Activated naive CD8-positive, alpha-beta T cell treated with anti-CD3 and anti-CD28 coated beads, Interleukin-2, amount 10 ng/mL, durations not matched to agents 7 days and 5 days (primary cell): ENCODE results near the gene PDCD7. TPM values are rescaled to one million over a fixed set of nuclear protein-coding genes. Genes with fewer than 3 reads are reported as not detected.
A peak's percentile ranks its signal among the peaks of the same experiment; 100 is the strongest.
"Not testable (repeated sequence)": the region's sequence is repeated elsewhere in the genome, so short reads cannot be mapped to it uniquely, and the experiment has no call there.

Experiments
- ATAC-seq: fragments of 150-1000 bp; cut with Tn5 transposase; one replicate; pipeline ENCODE4 v1.10.0; 2021; ENCODE audit warnings: low read depth, moderate library complexity
- POLR2A ChIA-PET: fragments of 350-600 bp; sonication (Branson Sonifier 250); formaldehyde crosslinking; loops from one replicate; lab custom pipeline; 2021; ENCODE audit warnings: antibody characterized with exemption; lab: Charles Lee
- DNase-seq: peaks from one replicate; pipeline ENCODE4 v3.0.0; 2021
- H3K27ac Mint-ChIP-seq: one replicate; pipeline ENCODE4 v1.8.0; 2022; ENCODE audit warnings: mild to moderate bottlenecking, mixed read lengths
- H3K27me3 Mint-ChIP-seq: one replicate; pipeline ENCODE4 v1.8.0; 2022; ENCODE audit warnings: mild to moderate bottlenecking, moderate library complexity, mixed read lengths
- H3K36me3 Mint-ChIP-seq: one replicate; pipeline ENCODE4 v1.8.0; 2021; ENCODE audit warnings: mild to moderate bottlenecking, mixed read lengths
- H3K4me1 Mint-ChIP-seq: one replicate; pipeline ENCODE4 v1.8.0; 2021; ENCODE audit warnings: mixed read lengths
- H3K4me3 Mint-ChIP-seq: one replicate; pipeline ENCODE4 v1.8.0; 2022; ENCODE audit warnings: mild to moderate bottlenecking, moderate library complexity, mixed read lengths
- H3K9me3 Mint-ChIP-seq: one replicate; pipeline ENCODE4 v1.8.0; 2021; ENCODE audit warnings: mixed read lengths
- total RNA-seq, 2 experiments: library from RNA; stranded (reverse); gene quantifications; one replicate each; pipeline ENCODE4 v1.2.3, GENCODE V29; 2021

The PDCD7 gene
- total RNA-seq, 2 experiments from 2014 or later = 39.4 to 42.2 TPM

- Mint-ChIP-seq H3K4me1 (no peaks in the 10 kb centered on the region), H3K36me3 (peaks cover 19% of the 10 kb centered on the region), H3K27ac (no peak overlapping the region), H3K4me3 (no peak overlapping the region), H3K27me3 (no peaks in the 10 kb centered on the region), H3K9me3 (no peaks in the 10 kb centered on the region)
- ATAC-seq (no peak), DNase-seq (no peak)
- POLR2A ChIA-PET = no interaction called here
Observed at GRCh38 chr15:65156692-65157091, 23.1 kb upstream of the PDCD7 start.

- H3K36me3 Mint-ChIP-seq = peaks cover 23% of the 10 kb centered on the region
- no peak overlapping the region for H3K27ac Mint-ChIP-seq
- no peaks in the 10 kb centered on the region for H3K27me3 Mint-ChIP-seq
- DNase-seq (no peak), ATAC-seq (no peak)
- POLR2A ChIA-PET = no interaction called here
- no peak overlapping the region for H3K4me3 Mint-ChIP-seq
- no peaks in the 10 kb centered on the region for H3K9me3 Mint-ChIP-seq
- no peaks in the 10 kb centered on the region for H3K4me1 Mint-ChIP-seq
Observed at GRCh38 chr15:65154720-65155119, 21.1 kb upstream of the PDCD7 start.

DNA sequence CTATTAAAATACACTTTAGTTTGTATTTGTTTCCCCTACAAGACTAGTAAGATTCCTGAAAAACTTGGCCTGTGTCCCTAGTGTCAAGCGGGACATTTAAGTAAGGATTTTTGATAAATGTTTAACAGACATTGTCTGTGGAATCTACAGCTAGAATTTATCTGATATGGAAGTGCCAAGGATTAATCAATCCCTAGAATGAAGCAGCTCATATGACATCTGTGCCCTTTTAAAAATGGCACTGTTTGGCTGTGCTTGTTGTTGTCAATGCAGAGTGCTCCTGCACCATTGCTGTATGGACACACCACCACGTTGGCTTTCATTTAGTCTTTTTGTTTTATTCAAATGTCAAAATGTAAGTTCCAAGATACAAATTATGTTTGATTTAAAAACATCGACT lies 14.3 kb upstream of the PDCD7 start:
- Mint-ChIP-seq H3K4me1 (no peaks in the 10 kb centered on the region), H3K36me3 (peaks cover 9% of the 10 kb centered on the region), H3K27ac (no peak overlapping the region), H3K27me3 (no peaks in the 10 kb centered on the region), H3K9me3 (no peaks in the 10 kb centered on the region), H3K4me3 (no peak overlapping the region)
- POLR2A ChIA-PET = interaction anchor here (1.0 kb wide), 1 partner anchor 14 kb away, joined by 4 read pairs; no protein-coding TSS in a partner anchor
- ATAC-seq (no peak), DNase-seq (no peak)

- H3K4me3 Mint-ChIP-seq = no peak overlapping the region
- ATAC-seq = no peak
Observed at GRCh38 chr15:65146438-65146837, 12.8 kb upstream of the PDCD7 start.

GRCh38 chr15:65138631-65139030 lies 5.0 kb upstream of the PDCD7 start:
- H3K4me3 Mint-ChIP-seq, H3K4me1 Mint-ChIP-seq, H3K27ac Mint-ChIP-seq, ATAC-seq, H3K27me3 Mint-ChIP-seq, H3K9me3 Mint-ChIP-seq, POLR2A ChIA-PET, H3K36me3 Mint-ChIP-seq, DNase-seq: not testable (repeated sequence)

More at GRCh38 chr15:65146438-65146837, 12.8 kb upstream of the PDCD7 start:
- POLR2A ChIA-PET = no interaction called here
- Mint-ChIP-seq H3K4me1 (no peaks in the 10 kb centered on the region), H3K36me3 (peaks cover 5% of the 10 kb centered on the region), H3K27ac (no peak overlapping the region), H3K9me3 (no peaks in the 10 kb centered on the region), H3K27me3 (no peaks in the 10 kb centered on the region)
- no peak for DNase-seq

- H3K27ac Mint-ChIP-seq, H3K36me3 Mint-ChIP-seq, POLR2A ChIA-PET, DNase-seq, H3K4me1 Mint-ChIP-seq, H3K27me3 Mint-ChIP-seq, H3K4me3 Mint-ChIP-seq, H3K9me3 Mint-ChIP-seq, ATAC-seq: not testable (repeated sequence)
Observed at GRCh38 chr15:65137893-65138292, 4.3 kb upstream of the PDCD7 start.

- H3K4me1 Mint-ChIP-seq, ATAC-seq, DNase-seq, H3K27me3 Mint-ChIP-seq, H3K36me3 Mint-ChIP-seq, H3K9me3 Mint-ChIP-seq, H3K4me3 Mint-ChIP-seq, POLR2A ChIA-PET, H3K27ac Mint-ChIP-seq: not testable (repeated sequence)
Observed at GRCh38 chr15:65137089-65137488, 3.5 kb upstream of the PDCD7 start.

DNA sequence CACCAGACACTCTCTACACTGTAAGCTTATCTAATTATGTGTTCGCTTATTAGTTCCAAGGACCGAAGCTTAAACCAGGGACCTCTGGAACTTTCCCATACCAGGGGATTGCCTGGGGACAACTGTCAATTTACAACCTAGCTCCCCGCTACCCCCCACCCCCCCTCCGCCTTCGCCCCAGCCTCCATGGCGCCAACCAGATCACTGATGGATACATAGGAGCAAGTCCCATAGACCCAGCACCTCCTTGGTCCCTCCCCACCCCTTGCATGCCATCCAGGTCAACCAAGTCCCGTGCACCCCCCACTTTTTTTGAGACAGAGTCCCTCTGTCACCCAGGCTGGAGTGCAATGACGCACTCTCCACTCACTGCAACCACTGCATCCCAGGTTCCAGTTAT lies 930 bp upstream of the PDCD7 start:
- Mint-ChIP-seq H3K27ac (peak overlapping the region; percentile 90), H3K4me3 (peak overlapping the region; percentile 84), H3K27me3 (peaks cover 2% of the 10 kb centered on the region), H3K36me3 (peaks cover 3% of the 10 kb centered on the region), H3K9me3 (peaks cover 6% of the 10 kb centered on the region), H3K4me1 (peaks cover 19% of the 10 kb centered on the region)
- POLR2A ChIA-PET = interaction anchor here (0.7 to 1.6 kb wide), 5 partner anchors 14 to 170 kb away, joined by 4 to 12 read pairs (median 5); partner anchors contain the start of genes CLPX, PARP16 and RNU5B-1
- DNase-seq (no peak), ATAC-seq (no peak)

DNA sequence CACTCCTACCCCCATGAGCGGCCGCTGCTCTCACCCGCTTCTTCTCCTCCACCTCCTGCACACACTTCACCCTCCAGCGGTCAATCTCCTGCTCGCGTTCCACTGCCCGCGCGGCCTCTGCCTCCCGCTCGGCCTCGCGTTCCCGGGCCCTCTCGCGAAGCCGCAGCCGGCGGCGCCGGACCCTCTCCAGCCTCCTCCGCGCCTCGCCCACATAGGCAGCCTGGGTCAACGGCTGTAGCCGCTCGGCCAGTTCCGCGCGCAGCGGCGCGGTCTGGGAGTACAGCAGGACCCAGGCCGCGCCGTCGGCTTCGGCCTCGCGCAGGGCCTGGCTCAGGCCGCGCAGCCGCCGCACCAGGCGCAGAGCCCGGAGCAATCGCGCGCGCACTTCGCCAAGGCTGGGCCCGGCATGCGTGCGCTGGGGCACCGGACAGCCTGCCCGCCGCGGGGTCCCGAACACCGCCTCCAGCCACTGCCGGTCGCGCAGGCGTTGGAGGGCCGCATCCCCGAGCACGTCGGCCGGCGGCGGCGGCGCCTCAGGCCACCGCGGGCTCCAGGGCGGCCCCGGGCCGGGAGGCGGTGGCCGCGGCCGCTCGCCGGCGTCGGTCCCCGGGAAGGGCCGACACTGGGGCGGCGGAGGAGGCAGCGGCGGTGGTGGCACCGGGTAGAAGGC lies 595 bp downstream of the PDCD7 start:
- DNase-seq (peak; percentile 64), ATAC-seq (peak; percentile 40)
- POLR2A ChIA-PET = interaction anchor here (0.5 to 1.6 kb wide), 4 partner anchors 53 to 172 kb away, joined by 4 to 12 read pairs (median 5); partner anchors contain the start of genes CLPX, PARP16 and RNU5B-1
- Mint-ChIP-seq H3K9me3 (peaks cover 6% of the 10 kb centered on the region), H3K27ac (peak overlapping the region; percentile 85), H3K4me3 (peak overlapping the region; percentile 87), H3K27me3 (peaks cover 2% of the 10 kb centered on the region), H3K4me1 (peaks cover 23% of the 10 kb centered on the region), H3K36me3 (peaks cover 10% of the 10 kb centered on the region)

DNA sequence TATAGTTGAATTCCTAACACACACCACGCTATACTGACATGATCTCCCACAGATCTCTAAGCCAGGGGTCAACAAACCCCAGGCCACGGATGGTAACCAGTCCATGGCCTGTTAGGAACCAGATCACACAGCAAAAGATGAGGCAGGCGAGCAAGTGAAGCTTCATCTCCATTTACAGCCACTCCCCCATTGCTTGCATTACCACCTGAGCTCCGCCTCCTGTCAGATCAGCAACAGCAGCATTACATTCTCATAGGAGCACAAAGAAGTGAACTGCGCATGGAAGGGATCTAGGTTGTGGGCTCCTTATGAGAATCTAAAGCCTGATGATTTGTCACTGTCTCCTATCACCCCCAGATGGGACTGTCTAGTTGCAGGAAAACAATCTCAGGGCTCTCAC lies 2.7 kb downstream of the PDCD7 start:
- Mint-ChIP-seq H3K36me3 (peaks cover 14% of the 10 kb centered on the region), H3K4me1 (peaks cover 26% of the 10 kb centered on the region), H3K27me3 (no peaks in the 10 kb centered on the region), H3K4me3 (no peak overlapping the region), H3K9me3 (no peaks in the 10 kb centered on the region), H3K27ac (peak overlapping the region; percentile 59)
- DNase-seq (no peak), ATAC-seq (no peak)
- POLR2A ChIA-PET = no interaction called here

DNA sequence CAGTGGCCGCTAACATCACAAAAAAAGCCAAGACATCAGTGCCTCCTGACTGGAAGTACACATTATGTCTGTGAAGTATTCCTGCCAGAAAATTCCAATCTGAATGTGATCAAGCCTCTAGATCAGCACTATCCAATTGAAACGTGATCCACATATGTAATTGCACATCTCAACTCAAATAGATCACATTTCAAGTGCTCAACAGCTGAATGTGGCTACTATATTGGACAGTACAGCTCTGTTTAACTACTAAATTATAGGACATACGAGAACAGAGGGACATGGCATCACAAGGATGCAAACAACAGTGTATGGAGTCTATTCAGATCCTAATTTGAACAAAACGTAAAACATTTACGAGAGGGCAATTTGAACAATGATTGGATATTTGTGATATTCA lies 18.1 kb downstream of the PDCD7 start:
- peaks cover 3% of the 10 kb centered on the region for H3K4me1 Mint-ChIP-seq
- H3K36me3 Mint-ChIP-seq = peaks cover 23% of the 10 kb centered on the region
- no peaks in the 10 kb centered on the region for H3K9me3 Mint-ChIP-seq
- no peaks in the 10 kb centered on the region for H3K27me3 Mint-ChIP-seq
- POLR2A ChIA-PET = no interaction called here
- no peak overlapping the region for H3K27ac Mint-ChIP-seq
- no peak for DNase-seq
- H3K4me3 Mint-ChIP-seq = no peak overlapping the region
- ATAC-seq = no peak

GRCh38 chr15:65115086-65115485 lies 18.5 kb downstream of the PDCD7 start, which contains the start of gene UBAP1L:
Gene UBAP1L, minus strand, starts transcription at chr15:65115200. Its CDS starts 8,985 bp downstream, at chr15:65106215.
- Mint-ChIP-seq H3K27ac (no peak within 1 kb of the TSS), H3K9me3 (no peaks in the 10 kb centered on the region), H3K4me1 (peaks cover 3% of the 10 kb centered on the region), H3K4me3 (no peak within 1 kb of the TSS), H3K36me3 (peaks cover 23% of the 10 kb centered on the region), H3K27me3 (no peaks in the 10 kb centered on the region)
- POLR2A ChIA-PET = no interaction called here
- DNase-seq (no peak), ATAC-seq (no peak)

DNA sequence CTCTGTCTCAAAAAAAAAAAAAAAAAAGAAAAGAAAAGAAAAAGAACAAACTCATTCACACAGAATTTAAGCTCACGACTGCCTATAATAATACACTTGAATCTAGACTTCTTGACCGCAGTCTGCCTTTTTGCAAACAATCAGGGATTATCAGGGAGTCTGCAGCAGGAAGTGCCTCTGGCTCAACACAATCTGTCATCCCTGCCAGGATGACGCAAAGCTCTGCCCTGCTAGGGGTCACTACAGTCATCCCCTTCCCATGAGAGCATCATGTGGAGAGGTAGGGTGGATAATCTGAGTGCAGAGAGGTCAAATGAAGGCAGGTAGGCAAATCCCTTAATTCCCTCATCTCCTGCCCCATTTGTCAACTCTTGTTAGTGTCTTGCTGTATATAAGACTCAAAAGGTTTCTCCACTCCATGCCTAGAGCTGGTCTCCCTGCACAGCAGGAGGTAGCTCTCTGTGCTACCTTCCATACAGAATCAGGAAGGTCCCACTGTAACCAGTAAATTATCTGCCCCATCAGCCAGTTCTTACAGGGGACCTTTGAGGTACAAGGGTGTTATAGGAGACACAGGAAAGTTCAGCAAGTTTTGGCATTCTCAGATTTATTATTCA lies 22.8 kb downstream of the PDCD7 start:
- DNase-seq (no peak), ATAC-seq (no peak)
- Mint-ChIP-seq H3K36me3 (peaks cover 6% of the 10 kb centered on the region), H3K27ac (no peak overlapping the region), H3K27me3 (no peaks in the 10 kb centered on the region), H3K4me3 (no peak overlapping the region), H3K9me3 (no peaks in the 10 kb centered on the region), H3K4me1 (peaks cover 3% of the 10 kb centered on the region)
- POLR2A ChIA-PET = no interaction called here
